B cell (primary cell): ENCODE measurements around the gene TBXA2R. TPM values are rescaled to one million over a fixed set of nuclear protein-coding genes. Genes with fewer than 3 reads are reported as not detected.
A peak's percentile ranks its signal among the peaks of the same experiment; 100 is the strongest.

Experiments used
- ATAC-seq: fragments of 200-7000 bp; cut with Tn5 transposase; one replicate; pipeline ENCODE4 v1.10.0; 2021; ENCODE audit warnings: low read depth, mild to moderate bottlenecking, moderate number of reproducible peaks, moderate library complexity
- CTCF ChIA-PET: fragments of 350-600 bp; sonication (Branson Sonifier 250); formaldehyde crosslinking; loops from one replicate; lab custom pipeline; 2021; ENCODE audit warnings: antibody characterized with exemption, inconsistent platforms; lab: Charles Lee
- POLR2A ChIA-PET: fragments of 350-600 bp; sonication (Branson Sonifier 250); formaldehyde crosslinking; loops from one replicate; lab custom pipeline; 2021; ENCODE audit warnings: antibody characterized with exemption; lab: Charles Lee
- DNase-seq: peaks from one replicate; pipeline ENCODE4 v3.0.0; 2013
- H2AFZ ChIP-seq: 2 replicates; pipeline ENCODE4 v1.6.1; 2012; ENCODE audit warnings: mild to moderate bottlenecking, low read depth, low read length; ENCODE audit not compliant: insufficient read depth, poor library complexity, severe bottlenecking
- H3K27ac ChIP-seq, 2 donors: 1 replicate in 1 of 2; 2 replicates in 1 of 2; pipeline ENCODE4 v1.5.1; 2012 to 2013; ENCODE audit warnings: low read length in 2 of 2, mild to moderate bottlenecking in 2 of 2, moderate library complexity in 1 of 2
- H3K27me3 ChIP-seq, 4 experiments: fragments of 200-600 bp in 1 of 4; sonication (generic) in 1 of 4; replicated peaks in 1 of 4; 1 replicate in 2 of 4; 2 replicates in 2 of 4; pipeline versions ENCODE4 v1.6.1 to v1.7.0; 2013 to 2016; ENCODE audit warnings: low read length in 3 of 4, mild to moderate bottlenecking in 2 of 4, mixed read lengths in 1 of 4, moderate library complexity in 1 of 4; ENCODE audit not compliant: insufficient read depth in 4 of 4, control insufficient read depth in 3 of 4; ENCODE audit errors: control extremely low read depth in 1 of 4
- H3K36me3 ChIP-seq, 2 experiments: replicated peaks in 1 of 2; 1 replicate in 1 of 2; 2 replicates in 1 of 2; pipeline versions ENCODE4 v1.6.1 to v1.7.1; 2013; ENCODE audit warnings: low read length in 1 of 2; ENCODE audit not compliant: insufficient read depth in 2 of 2, control insufficient read depth in 1 of 2; ENCODE audit errors: control extremely low read depth in 1 of 2, extremely low read depth in 1 of 2
- H3K4me1 ChIP-seq, 2 donors: fragments of 200-600 bp in 1 of 2; sonication (generic) in 1 of 2; 1 replicate in 1 of 2; 2 replicates in 1 of 2; pipeline versions ENCODE4 v1.5.1 to v1.6.1; 2013 to 2017; ENCODE audit warnings: low read length in 2 of 2; ENCODE audit not compliant: control insufficient read depth in 2 of 2, insufficient read depth in 2 of 2
- H3K4me2 ChIP-seq: replicated peaks from 2 replicates; pipeline ENCODE3; 2012; ENCODE audit warnings: mild to moderate bottlenecking, low read depth, low read length; ENCODE audit not compliant: poor library complexity, severe bottlenecking
- H3K4me3 ChIP-seq, 5 experiments: fragments of 200-600 bp in 1 of 5; sonication (generic) in 1 of 5; 1 replicate in 3 of 5; 2 replicates in 2 of 5; pipeline versions ENCODE4 v1.5.1 to v1.7.0; 2011 to 2016; ENCODE audit warnings: low read length in 4 of 5, mild to moderate bottlenecking in 4 of 5, low read depth in 2 of 5, control low read depth in 1 of 5, moderate library complexity in 1 of 5; ENCODE audit not compliant: insufficient read depth in 1 of 5; ENCODE audit errors: control extremely low read depth in 1 of 5, extremely low read depth in 1 of 5
- H3K79me2 ChIP-seq: fragments of 200-600 bp; sonication (generic); one replicate; pipeline ENCODE4 v1.6.0; 2016; ENCODE audit warnings: low read length; ENCODE audit not compliant: control insufficient read depth, insufficient read depth
- H3K9ac ChIP-seq: fragments of 200-600 bp; sonication (generic); 2 replicates; pipeline ENCODE4 v1.6.1; 2017; ENCODE audit warnings: mild to moderate bottlenecking, low read length, moderate library complexity
- H3K9me3 ChIP-seq, 3 donors: one replicate each; pipeline versions ENCODE4 v1.6.1 to v1.7.1; 2013; ENCODE audit warnings: low read length in 2 of 3; ENCODE audit not compliant: control insufficient read depth in 2 of 3, insufficient read depth in 1 of 3; ENCODE audit errors: control extremely low read depth in 1 of 3
- H4K20me1 ChIP-seq: 2 replicates; pipeline ENCODE4 v1.6.0; 2012; ENCODE audit warnings: mild to moderate bottlenecking, low read length; ENCODE audit not compliant: insufficient read depth, control insufficient read depth, poor library complexity, severe bottlenecking
- H3K27ac Mint-ChIP-seq: one replicate; pipeline ENCODE4 v1.8.0; 2021; ENCODE audit warnings: mixed read lengths
- H3K27me3 Mint-ChIP-seq: one replicate; pipeline ENCODE4 v1.8.0; 2021; ENCODE audit warnings: mixed read lengths
- H3K4me1 Mint-ChIP-seq: one replicate; pipeline ENCODE4 v1.8.0; 2021; ENCODE audit warnings: mixed read lengths
- H3K4me3 Mint-ChIP-seq: one replicate; pipeline ENCODE4 v1.8.0; 2021; ENCODE audit warnings: mixed read lengths
- H3K9me3 Mint-ChIP-seq: one replicate; pipeline ENCODE4 v1.8.0; 2022; ENCODE audit warnings: mixed read lengths; ENCODE audit not compliant: insufficient read depth
- EZH2 ChIP-seq: IDR thresholded peaks from 2 replicates; pipeline ENCODE4 v1.6.1; 2012; ENCODE audit warnings: borderline replicate concordance, low read depth, mild to moderate bottlenecking, moderate library complexity, low read length; ENCODE audit not compliant: insufficient read depth, poor library complexity, severe bottlenecking
- WGBS: methylation state at CpG from one replicate; pipeline ENCODE4 v1.1.5; 2013; ENCODE audit warnings: missing lambda C conversion rate; ENCODE audit not compliant: insufficient coverage; 5-methylcytosine and 5-hydroxymethylcytosine counted together
- intact Hi-C: fragments of 100-400 bp; cut with micrococcal nuclease; formaldehyde crosslinking; loops from one replicate; pipeline ENCODE4 v1.10.0; 2022
- polyA plus RNA-seq: library from polyadenylated mRNA; depleted of rRNA; stranded (reverse); fragments of >200 nt; gene quantifications from 2 replicates; pipeline ENCODE4 v1.2.3, GENCODE V29; 2012
- total RNA-seq, 2 donors: library from RNA; stranded (reverse); fragments of 120-200 nt in 1 of 2; gene quantifications; 1 replicate in 1 of 2; 2 replicates in 1 of 2; pipeline versions ENCODE4 v1.2.3 to v1.2.4, GENCODE V29; 2013 to 2022
- TF ChIP-seq, protein P1 (sequence below): fragments of 200-600 bp; IDR thresholded peaks from one replicate; pipeline ENCODE4 v1.8.0; 2022; ENCODE audit warnings: antibody characterized with exemption, mild to moderate bottlenecking

TBXA2R gene
- total and polyA plus RNA-seq, 2 donors (not counting 1 experiment from before 2014, with no cell fraction given), result 3.9 to 7.9 TPM

DNA sequence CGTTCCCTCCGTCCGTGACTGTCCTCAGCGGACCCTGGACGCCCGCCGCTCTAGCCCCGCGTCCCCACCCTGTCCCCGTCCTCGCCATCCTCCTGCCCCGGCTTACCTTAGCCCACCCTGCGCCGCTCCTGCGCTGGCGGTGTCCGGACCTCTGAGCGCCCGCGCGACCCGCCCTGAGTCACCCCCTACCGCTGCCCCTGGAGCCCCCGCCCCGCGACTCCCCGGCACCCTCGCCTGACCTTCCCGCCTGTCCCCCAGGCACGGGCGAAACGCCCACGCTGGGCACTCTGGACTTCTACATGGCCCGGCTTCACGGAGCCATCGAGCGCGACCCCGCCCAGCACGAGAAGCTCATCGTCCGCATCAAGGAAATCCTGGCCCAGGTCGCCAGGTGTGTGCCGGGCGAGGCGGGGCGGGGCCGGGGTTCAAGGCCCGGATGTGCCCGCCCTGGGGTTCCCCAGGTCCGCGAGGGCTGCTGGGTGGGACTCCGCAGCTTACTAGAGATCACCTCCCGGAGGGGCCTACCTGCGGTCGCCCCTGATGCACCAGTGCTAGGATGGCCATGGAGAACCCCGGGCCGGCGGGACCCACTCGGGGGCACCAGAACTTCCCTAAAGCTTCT, 28.8 kb downstream of the TBXA2R start:
- ChIA-PET POLR2A (no interaction called here), CTCF (no interaction called here)
- no peak overlapping the region for H3K4me3 Mint-ChIP-seq
- Histone ChIP-seq H2AFZ (no peak overlapping the region), H3K36me3 (no peaks in the 10 kb centered on the region), H3K79me2 (no peaks in the 10 kb centered on the region), H3K27me3 (no peaks in the 10 kb centered on the region), H3K4me1 (peaks cover 8 to 9% of the 10 kb centered on the region in 2 donors), H4K20me1 (peaks cover 7% of the 10 kb centered on the region), H3K4me3 (no peak overlapping the region), H3K9me3 (peaks cover 0 to 15% (median 0%) of the 10 kb centered on the region in 3 donors), H3K4me2 (no peak overlapping the region), H3K27ac (no peak overlapping the region), H3K9ac (no peak overlapping the region)
- H3K27ac Mint-ChIP-seq, result no peak overlapping the region
- TF ChIP-seq, protein P1, sequence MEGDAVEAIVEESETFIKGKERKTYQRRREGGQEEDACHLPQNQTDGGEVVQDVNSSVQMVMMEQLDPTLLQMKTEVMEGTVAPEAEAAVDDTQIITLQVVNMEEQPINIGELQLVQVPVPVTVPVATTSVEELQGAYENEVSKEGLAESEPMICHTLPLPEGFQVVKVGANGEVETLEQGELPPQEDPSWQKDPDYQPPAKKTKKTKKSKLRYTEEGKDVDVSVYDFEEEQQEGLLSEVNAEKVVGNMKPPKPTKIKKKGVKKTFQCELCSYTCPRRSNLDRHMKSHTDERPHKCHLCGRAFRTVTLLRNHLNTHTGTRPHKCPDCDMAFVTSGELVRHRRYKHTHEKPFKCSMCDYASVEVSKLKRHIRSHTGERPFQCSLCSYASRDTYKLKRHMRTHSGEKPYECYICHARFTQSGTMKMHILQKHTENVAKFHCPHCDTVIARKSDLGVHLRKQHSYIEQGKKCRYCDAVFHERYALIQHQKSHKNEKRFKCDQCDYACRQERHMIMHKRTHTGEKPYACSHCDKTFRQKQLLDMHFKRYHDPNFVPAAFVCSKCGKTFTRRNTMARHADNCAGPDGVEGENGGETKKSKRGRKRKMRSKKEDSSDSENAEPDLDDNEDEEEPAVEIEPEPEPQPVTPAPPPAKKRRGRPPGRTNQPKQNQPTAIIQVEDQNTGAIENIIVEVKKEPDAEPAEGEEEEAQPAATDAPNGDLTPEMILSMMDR, result no peak
- no peak for TF ChIP-seq EZH2
- H3K27me3 Mint-ChIP-seq, result no peaks in the 10 kb centered on the region
- H3K9me3 Mint-ChIP-seq, result no peaks in the 10 kb centered on the region
- peaks cover 5% of the 10 kb centered on the region for H3K4me1 Mint-ChIP-seq
- DNase-seq (no peak), ATAC-seq (no peak)
- intact Hi-C loops, result no loop called here
- WGBS, result 96% methylated on average over 57 of the region's 60 CpGs

GRCh38 chr19:3576696-3577443, 29.8 kb downstream of the TBXA2R start:
- Histone ChIP-seq H3K79me2 (no peaks in the 10 kb centered on the region), H3K4me2 (peak overlapping the region; percentile 55), H3K27me3 (no peaks in the 10 kb centered on the region), H3K4me1 (peaks cover 12 to 15% of the 10 kb centered on the region in 2 donors), H4K20me1 (peaks cover 7% of the 10 kb centered on the region), H3K36me3 (no peaks in the 10 kb centered on the region), H3K9me3 (peaks cover 0 to 15% (median 0%) of the 10 kb centered on the region in 3 donors), H3K4me3 (peak overlapping the region in 2 of 5 experiments; percentile 17 to 35), H2AFZ (no peak overlapping the region), H3K9ac (no peak overlapping the region), H3K27ac (no peak overlapping the region)
- DNase-seq, result no peak
- 82% methylated on average over 42 of the region's 78 CpGs for WGBS
- POLR2A ChIA-PET, result no interaction called here
- intact Hi-C loops, result no loop called here
- Mint-ChIP-seq H3K4me1 (peaks cover 12% of the 10 kb centered on the region), H3K4me3 (peak overlapping the region; percentile 32), H3K27me3 (no peaks in the 10 kb centered on the region), H3K27ac (no peak overlapping the region), H3K9me3 (no peaks in the 10 kb centered on the region)
- no peak for TF ChIP-seq EZH2
- TF ChIP-seq, protein P1, result no peak
- ATAC-seq, result no peak
- CTCF ChIA-PET, result interaction anchor here (1.3 to 1.9 kb wide), 2 partner anchors 22 to 32 kb away, joined by 4 to 7 read pairs; no protein-coding TSS in a partner anchor
